HL-60 (cell line): Measurements from ENCODE around the gene RAC2.

Experiments
- GABPA ChIP-seq: IDR thresholded peaks from 2 replicates; pipeline ENCODE4 v1.6.1; 2012; ENCODE audit warnings: low read depth
- POLR2AphosphoS5 ChIP-seq: IDR thresholded peaks from 2 replicates; pipeline ENCODE4 v1.6.1; 2012; ENCODE audit warnings: low read depth
- REST ChIP-seq: IDR thresholded peaks from 2 replicates; pipeline ENCODE4 v1.6.1; 2012; ENCODE audit warnings: low read depth; ENCODE audit not compliant: insufficient replicate concordance
- SPI1 ChIP-seq: IDR thresholded peaks from 2 replicates; pipeline ENCODE4 v1.6.1; 2012; ENCODE audit warnings: low read depth, mild to moderate bottlenecking, borderline replicate concordance
- TF ChIP-seq, protein P1 (sequence below): IDR thresholded peaks from one replicate; pipeline ENCODE4 v1.5.1; 2011; ENCODE audit warnings: low read length, control low read depth, inconsistent platforms; ENCODE audit not compliant: insufficient read depth

- TF ChIP-seq, protein P1, sequence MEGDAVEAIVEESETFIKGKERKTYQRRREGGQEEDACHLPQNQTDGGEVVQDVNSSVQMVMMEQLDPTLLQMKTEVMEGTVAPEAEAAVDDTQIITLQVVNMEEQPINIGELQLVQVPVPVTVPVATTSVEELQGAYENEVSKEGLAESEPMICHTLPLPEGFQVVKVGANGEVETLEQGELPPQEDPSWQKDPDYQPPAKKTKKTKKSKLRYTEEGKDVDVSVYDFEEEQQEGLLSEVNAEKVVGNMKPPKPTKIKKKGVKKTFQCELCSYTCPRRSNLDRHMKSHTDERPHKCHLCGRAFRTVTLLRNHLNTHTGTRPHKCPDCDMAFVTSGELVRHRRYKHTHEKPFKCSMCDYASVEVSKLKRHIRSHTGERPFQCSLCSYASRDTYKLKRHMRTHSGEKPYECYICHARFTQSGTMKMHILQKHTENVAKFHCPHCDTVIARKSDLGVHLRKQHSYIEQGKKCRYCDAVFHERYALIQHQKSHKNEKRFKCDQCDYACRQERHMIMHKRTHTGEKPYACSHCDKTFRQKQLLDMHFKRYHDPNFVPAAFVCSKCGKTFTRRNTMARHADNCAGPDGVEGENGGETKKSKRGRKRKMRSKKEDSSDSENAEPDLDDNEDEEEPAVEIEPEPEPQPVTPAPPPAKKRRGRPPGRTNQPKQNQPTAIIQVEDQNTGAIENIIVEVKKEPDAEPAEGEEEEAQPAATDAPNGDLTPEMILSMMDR: peak; percentile 55
- no peak for TF ChIP-seq POLR2AphosphoS5
- TF ChIP-seq REST: no peak
- no peak for TF ChIP-seq SPI1
- TF ChIP-seq GABPA: no peak
Measured at GRCh38 chr22:37267135-37267587, 23.1 kb upstream of the RAC2 start.
